A673 (cell line): ENCODE results near the gene KCNAB2.

Source experiments
- EZH2 ChIP-seq: fragments of 200-600 bp; sonication (generic); IDR thresholded peaks from 2 replicates; pipeline ENCODE4 v1.6.1; 2017; ENCODE audit warnings: borderline replicate concordance, low read depth, mild to moderate bottlenecking, mixed read lengths, antibody characterized with exemption, low read length; ENCODE audit not compliant: poor library complexity, severe bottlenecking
- TF ChIP-seq, protein P1 (sequence below): fragments of 300-800, 200-600 bp; sonication (generic); conservative IDR thresholded peaks from 2 replicates; pipeline ENCODE4 v1.5.1; 2017; ENCODE audit warnings: low read depth, mild to moderate bottlenecking, antibody characterized with exemption, low read length, moderate library complexity, mixed read lengths

DNA sequence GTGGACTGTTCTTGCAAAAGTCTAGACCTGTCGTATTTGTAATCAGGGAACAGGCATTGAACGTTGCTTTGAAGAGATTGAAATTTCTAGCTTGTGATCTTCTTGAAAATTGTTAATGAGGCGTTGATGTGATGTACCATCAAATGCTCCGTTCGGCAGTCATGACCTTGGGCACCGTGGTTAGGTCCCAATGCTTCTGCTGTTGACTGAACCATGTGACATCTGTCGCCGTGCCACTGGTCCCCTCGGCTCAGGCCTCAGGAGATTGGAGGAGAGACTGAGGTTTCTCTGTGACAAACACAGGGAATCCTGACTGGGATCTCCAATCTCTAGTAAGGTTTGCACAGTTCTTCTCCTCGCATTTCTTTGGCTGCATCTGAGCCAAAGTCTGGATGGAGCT lies 18.1 kb upstream of the KCNAB2 start:
- TF ChIP-seq, protein P1, sequence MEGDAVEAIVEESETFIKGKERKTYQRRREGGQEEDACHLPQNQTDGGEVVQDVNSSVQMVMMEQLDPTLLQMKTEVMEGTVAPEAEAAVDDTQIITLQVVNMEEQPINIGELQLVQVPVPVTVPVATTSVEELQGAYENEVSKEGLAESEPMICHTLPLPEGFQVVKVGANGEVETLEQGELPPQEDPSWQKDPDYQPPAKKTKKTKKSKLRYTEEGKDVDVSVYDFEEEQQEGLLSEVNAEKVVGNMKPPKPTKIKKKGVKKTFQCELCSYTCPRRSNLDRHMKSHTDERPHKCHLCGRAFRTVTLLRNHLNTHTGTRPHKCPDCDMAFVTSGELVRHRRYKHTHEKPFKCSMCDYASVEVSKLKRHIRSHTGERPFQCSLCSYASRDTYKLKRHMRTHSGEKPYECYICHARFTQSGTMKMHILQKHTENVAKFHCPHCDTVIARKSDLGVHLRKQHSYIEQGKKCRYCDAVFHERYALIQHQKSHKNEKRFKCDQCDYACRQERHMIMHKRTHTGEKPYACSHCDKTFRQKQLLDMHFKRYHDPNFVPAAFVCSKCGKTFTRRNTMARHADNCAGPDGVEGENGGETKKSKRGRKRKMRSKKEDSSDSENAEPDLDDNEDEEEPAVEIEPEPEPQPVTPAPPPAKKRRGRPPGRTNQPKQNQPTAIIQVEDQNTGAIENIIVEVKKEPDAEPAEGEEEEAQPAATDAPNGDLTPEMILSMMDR = no peak
- no peak for TF ChIP-seq EZH2
